Central memory CD8-positive, alpha-beta T cell (primary cell): ENCODE measurements around the gene POLR2C.

ENCODE experiments used
- ATAC-seq: fragments of 150-1000 bp; cut with Tn5 transposase; replicated peaks from 2 replicates; pipeline ENCODE4 v1.10.0; 2022; ENCODE audit warnings: mild to moderate bottlenecking, moderate FRiP score, moderate number of reproducible peaks; ENCODE audit not compliant: poor library complexity, severe bottlenecking; ENCODE audit errors: extremely low read depth
- DNase-seq, 2 donors: peaks; one replicate each; pipeline ENCODE4 v3.0.0; 2021; ENCODE audit warnings: low spot score in 2 of 2
- H3K27ac Mint-ChIP-seq: one replicate; pipeline ENCODE4 v1.8.0; 2022; ENCODE audit warnings: low read depth, mild to moderate bottlenecking, moderate library complexity, mixed read lengths
- H3K27me3 Mint-ChIP-seq: one replicate; pipeline ENCODE4 v1.8.0; 2022; ENCODE audit warnings: mixed read lengths
- H3K36me3 Mint-ChIP-seq: one replicate; pipeline ENCODE4 v1.8.0; 2022; ENCODE audit warnings: mild to moderate bottlenecking, moderate library complexity, mixed read lengths; ENCODE audit not compliant: insufficient read depth
- H3K4me1 Mint-ChIP-seq: one replicate; pipeline ENCODE4 v1.8.0; 2022; ENCODE audit warnings: mixed read lengths
- H3K4me3 Mint-ChIP-seq: one replicate; pipeline ENCODE4 v1.8.0; 2022; ENCODE audit warnings: mild to moderate bottlenecking, moderate library complexity, mixed read lengths
- H3K9me3 Mint-ChIP-seq: one replicate; pipeline ENCODE4 v1.8.0; 2022; ENCODE audit warnings: mixed read lengths

The POLR2C gene

DNA sequence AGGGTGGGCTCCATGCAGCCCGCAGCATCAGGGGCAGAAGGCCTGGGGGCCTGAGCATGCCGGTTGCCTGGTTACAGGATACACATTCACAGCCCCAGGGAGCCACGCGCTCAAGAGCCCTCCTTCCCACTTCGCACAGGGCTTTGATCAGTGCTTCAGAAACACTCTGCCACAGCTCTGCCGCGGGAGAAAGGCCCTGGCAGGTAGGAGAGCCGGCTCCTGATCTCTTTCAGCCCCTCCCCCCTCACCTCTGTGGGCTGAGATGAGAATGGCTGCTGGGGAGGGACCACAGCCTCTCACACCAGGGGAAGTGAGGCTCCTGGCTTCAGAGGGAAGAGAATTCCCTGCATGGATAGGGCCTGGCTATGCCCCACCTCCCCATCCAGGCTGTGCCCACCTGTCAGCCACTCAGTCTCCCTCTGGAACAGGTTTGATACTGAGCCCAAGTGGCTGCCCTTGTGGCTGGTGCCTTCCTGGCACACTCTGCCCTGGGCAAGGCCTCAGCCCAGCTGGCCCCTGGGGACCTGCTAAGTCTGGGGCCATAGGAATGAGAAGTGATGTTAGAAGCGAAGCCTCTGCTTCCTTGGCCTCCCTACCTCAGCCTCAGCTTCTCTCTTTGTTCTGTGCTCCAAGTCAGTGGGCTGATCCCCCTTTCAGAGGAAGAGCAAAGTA is 15.2 kb downstream of the POLR2C start:
- H3K4me3 Mint-ChIP-seq = no peak overlapping the region
- no peaks in the 10 kb centered on the region for H3K9me3 Mint-ChIP-seq
- H3K4me1 Mint-ChIP-seq = peaks cover 11% of the 10 kb centered on the region
- DNase-seq (no peak), ATAC-seq (no peak)
- H3K27me3 Mint-ChIP-seq = no peaks in the 10 kb centered on the region
- no peak overlapping the region for H3K27ac Mint-ChIP-seq
- peaks cover 12% of the 10 kb centered on the region for H3K36me3 Mint-ChIP-seq

DNA sequence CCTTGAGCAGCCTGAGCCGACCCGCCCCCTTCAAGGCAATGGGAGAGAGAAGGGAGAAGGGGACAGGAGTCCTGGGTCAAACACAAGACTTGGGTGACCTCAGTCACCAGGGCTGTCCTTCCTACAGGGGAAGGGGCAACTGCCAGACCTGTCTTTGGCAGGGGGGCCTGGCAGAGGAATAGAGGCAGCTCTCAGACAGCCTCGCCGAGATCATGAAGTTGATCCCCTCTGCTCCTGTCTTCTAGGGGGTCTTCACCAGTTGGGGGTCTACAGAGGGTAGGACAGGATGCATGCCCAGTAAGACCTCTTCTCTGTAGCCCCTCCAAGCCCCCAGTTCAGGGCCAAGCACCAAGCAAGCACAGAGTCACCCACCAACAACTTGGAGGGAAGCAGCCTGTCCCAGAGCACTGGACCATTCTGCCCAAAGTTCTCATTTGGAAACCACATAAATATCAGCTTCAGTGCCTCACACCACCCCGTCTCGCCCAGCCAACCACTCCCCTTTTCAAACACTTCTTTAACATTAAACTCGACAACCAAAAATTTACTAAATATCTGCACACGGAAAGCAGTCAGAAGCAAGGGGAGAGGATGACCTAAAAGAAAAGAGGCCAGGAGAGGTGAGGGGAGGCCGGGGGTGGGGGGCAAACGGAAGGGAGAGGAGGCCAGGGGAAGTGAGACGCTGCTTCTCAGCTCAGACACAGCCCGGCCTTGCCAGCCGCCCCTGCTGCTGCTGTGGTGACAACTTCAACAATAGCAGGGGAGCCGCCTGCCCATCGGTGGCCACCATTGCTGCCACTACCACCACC is 16.1 kb downstream of the POLR2C start:
- Mint-ChIP-seq H3K27ac (no peak overlapping the region), H3K36me3 (peaks cover 10% of the 10 kb centered on the region), H3K4me1 (peaks cover 11% of the 10 kb centered on the region), H3K9me3 (no peaks in the 10 kb centered on the region), H3K27me3 (no peaks in the 10 kb centered on the region), H3K4me3 (no peak overlapping the region)
- DNase-seq = no peak
- no peak for ATAC-seq

DNA sequence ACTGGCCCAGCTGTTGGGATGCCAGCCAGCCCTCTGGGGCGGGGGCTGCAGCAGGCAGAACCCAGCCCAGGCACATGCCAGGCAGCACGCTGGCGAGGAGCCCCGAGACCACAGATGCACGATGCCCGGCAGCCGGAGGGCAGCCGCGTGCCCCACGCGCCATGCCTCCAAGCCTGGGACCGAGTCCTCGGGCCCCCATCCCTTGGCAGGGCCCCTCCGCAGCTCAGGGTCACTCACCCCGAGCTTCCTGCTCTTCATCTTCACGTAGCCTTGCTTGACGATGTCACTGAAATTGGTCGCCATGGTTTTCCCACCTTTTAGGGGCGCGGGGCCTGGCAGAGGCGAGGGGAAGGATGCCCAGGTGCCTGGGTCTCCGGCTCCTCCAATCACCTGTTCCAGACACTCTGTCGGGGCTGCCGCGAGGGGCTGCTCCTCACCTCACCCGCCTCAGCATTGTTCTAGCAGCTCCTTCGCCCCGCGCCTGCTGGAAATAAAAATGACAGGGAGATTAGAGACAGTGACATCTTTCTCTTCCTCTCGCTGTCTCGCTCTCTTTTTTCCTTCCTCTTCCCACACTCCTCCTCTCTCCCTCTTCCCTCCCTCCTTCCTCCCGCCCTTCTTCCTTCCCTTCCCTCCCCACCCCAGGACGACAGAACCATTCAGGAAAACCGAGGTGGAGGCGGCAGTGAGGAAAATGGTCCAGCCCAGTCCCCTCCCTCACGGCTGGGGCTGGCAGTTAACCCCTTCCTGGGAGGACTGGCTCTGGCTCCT is 16.9 kb downstream of the POLR2C start:
- Mint-ChIP-seq H3K9me3 (no peaks in the 10 kb centered on the region), H3K27ac (no peak overlapping the region), H3K27me3 (no peaks in the 10 kb centered on the region)

DNA sequence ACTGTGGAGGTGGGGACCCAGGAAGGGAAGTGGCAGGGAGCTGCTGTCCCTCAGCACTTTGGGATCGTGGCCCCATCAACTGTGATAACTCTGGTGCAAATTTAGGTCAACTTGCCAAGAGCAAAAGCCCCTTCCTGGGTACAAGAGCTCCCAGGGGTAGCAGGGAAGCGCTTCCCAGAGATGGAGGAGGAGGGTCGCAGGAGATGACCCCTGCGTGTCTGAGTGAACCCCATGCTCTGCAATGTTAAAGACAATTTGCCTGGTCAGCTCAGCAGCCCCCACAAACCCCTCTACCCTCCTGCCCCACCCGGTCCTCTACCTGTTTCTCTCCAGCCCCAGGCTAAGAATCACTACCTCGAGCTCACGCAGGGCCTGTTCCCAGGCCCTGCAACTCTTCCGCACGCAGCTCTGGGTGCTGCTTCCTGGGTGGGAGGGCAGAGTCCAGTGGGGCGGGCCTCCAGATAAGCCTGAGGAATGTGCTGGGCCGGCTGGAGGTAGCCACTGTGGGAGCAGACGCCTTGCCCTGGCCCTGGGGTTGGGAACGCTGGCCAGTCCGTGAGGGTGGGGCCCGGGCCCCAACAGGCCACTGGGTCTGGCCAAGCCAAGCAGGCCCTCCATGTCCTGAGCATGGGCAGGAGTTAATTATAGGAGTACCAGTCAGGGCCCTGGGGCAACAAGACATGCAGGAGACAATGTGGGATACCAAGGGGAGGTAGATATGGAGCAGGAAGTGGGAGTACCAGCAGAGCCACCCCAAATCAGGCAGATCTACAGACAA is 17.7 kb downstream of the POLR2C start:
- Mint-ChIP-seq H3K27me3 (no peaks in the 10 kb centered on the region), H3K9me3 (no peaks in the 10 kb centered on the region), H3K36me3 (peaks cover 3% of the 10 kb centered on the region), H3K27ac (no peak overlapping the region), H3K4me3 (no peak overlapping the region), H3K4me1 (peaks cover 19% of the 10 kb centered on the region)
- no peak for DNase-seq
- no peak for ATAC-seq

More for the DNA sequence above, 16.9 kb downstream of the POLR2C start:
- Mint-ChIP-seq H3K36me3 (peaks cover 6% of the 10 kb centered on the region), H3K4me1 (peaks cover 12% of the 10 kb centered on the region), H3K4me3 (no peak overlapping the region)
- no peak for DNase-seq
- no peak for ATAC-seq

DNA sequence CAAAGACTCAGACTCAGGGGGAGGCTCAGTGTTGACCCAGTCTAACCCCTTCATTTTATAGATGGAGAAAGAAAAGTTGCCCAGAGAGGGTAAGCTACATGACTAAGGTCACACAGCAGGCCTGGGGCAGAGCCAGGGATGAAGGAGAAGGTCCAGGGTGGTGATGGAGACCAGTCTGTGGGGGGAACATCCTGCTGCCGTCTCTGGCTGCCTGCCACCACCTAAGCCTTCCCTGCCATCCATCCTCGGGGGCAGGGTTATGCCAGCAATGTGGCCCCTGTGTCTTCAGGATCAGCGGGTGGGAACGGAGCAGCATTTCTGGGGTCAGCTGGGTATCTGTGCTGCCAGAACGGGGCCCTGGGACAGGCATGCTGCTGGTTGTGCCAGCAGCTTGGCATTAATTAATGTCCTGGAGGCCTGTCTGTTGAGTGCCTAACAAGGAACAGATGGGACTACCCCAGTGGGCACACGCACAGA is 18.3 kb downstream of the POLR2C start:
- DNase-seq = no peak
- Mint-ChIP-seq H3K27me3 (no peaks in the 10 kb centered on the region), H3K27ac (no peak overlapping the region), H3K36me3 (peaks cover 6% of the 10 kb centered on the region), H3K9me3 (no peaks in the 10 kb centered on the region), H3K4me1 (peaks cover 25% of the 10 kb centered on the region), H3K4me3 (no peak overlapping the region)
- ATAC-seq = no peak

DNA sequence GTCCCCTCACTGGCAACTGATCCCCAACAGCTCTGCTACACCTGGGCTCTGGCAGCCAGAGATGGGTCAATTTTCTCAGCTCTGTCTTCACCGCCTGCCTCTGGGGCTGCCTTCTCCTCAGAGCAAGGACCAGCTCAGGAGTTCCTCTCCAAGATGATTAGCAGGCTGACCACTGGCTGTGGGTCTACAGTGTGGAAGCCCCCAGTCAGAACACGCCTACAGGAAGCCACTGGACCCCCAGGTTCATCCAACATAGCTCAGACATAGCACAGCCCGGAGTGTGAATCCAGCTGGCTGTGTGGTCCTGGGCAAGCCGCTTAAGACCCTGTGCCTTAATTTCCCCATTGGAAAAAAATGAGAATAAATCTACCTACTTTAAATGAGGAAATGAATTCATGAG is 18.9 kb downstream of the POLR2C start:
- no peaks in the 10 kb centered on the region for H3K9me3 Mint-ChIP-seq
- ATAC-seq (no peak), DNase-seq (no peak)
- H3K36me3 Mint-ChIP-seq = peaks cover 6% of the 10 kb centered on the region
- peaks cover 22% of the 10 kb centered on the region for H3K4me1 Mint-ChIP-seq
- no peaks in the 10 kb centered on the region for H3K27me3 Mint-ChIP-seq
- no peak overlapping the region for H3K4me3 Mint-ChIP-seq
- H3K27ac Mint-ChIP-seq = no peak overlapping the region

DNA sequence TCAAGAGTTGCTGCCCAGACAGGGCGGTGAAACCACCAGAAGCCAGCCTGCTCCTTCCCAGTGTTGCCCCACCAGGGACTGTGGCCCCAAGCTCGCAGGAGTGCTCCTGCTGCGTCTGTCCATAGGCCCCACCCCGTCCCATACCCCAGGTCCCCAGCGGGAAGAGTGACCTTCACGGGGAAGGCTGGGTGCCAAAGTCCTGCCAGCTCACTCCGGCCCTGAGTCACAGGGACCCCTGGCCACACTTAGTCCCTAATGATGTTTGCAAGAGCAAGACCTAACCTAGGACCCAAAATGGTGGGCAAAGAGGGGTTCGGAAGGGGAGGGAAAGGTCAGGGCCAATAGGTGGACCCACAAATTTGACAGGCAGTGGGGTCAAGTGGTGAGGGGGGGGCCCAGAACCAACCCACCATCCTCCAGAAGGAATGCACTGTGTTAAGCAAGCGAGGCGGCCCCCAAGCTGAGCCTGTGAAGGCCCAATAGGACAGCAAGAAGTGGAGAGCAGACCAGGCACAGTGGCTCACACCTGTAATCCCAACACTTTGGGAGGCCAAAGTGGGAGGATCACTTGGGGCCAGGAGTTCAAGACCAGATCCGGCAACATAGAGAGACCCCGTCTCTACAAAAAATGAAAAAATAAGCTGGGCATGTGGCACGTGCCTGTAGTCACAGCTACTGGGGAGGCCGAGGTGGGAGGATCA is 20.5 kb downstream of the POLR2C start:
- Mint-ChIP-seq H3K27me3 (no peaks in the 10 kb centered on the region), H3K4me1 (peaks cover 24% of the 10 kb centered on the region), H3K4me3 (no peak overlapping the region), H3K9me3 (no peaks in the 10 kb centered on the region), H3K27ac (no peak overlapping the region), H3K36me3 (peaks cover 7% of the 10 kb centered on the region)
- DNase-seq = no peak
- no peak for ATAC-seq

DNA sequence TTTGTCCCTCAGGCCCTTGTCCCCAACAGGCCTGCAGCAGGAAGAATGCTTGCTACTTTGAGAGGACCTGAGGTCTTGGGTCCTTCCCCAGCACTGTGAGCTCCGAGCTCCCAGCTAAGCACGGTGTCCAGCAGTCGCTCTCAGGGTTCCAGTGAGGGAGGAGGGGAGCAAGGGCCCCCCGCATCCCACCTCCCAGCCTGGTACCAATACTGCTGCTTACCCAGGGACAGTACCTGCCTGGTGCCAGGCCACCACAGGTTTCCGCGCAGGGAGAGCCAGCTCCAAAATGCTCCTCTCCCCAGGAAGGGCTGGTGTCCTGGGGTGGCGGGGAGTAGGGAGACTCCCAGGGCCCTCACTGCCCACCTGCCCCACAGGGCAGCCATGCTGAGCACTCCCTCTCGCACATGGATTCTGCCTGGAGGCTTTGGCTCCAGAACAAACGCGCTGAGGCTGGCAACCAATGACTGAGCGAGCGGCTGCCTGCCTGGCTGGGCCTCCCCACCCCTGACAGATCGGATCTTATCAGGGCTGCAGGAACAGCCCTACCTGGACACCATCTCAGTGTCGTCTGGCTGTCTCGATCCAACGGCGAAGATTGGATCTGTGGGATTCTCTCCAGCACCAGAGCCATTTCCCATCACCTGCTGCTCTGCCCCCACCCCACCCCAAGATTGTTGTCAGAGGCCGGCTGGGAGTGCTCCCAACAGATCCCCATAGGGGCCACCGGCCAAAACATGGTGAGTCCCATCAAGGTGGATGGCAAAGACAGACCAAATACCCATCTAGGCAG is 21.4 kb downstream of the POLR2C start:
- DNase-seq (no peak), ATAC-seq (no peak)
- H3K36me3 Mint-ChIP-seq = peaks cover 7% of the 10 kb centered on the region
- no peak overlapping the region for H3K27ac Mint-ChIP-seq
- peaks cover 24% of the 10 kb centered on the region for H3K4me1 Mint-ChIP-seq
- H3K4me3 Mint-ChIP-seq = no peak overlapping the region
- H3K9me3 Mint-ChIP-seq = no peaks in the 10 kb centered on the region
- no peaks in the 10 kb centered on the region for H3K27me3 Mint-ChIP-seq

DNA sequence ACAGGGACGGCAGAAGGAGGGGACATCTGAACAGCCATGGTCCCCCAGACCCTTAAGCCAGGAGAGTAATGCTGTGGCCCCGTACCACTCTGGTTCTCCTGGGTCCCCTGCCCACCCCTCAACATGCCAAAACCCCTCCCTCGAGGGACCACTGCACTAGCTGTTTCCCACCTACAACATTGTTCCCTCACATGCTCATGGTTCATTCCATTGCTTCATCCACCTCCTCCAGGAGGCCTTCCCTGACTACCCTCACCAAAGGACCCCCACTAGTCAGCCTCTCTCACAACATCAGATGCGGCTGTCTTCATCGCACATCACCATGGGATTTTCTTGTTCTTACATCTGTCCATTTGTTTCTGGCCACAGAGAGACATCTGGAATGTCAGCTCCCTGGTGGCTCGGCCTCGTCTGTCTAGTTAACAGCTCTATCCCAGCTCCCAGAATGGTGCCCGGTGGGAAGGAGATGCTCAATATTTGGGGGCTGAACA is 22.1 kb downstream of the POLR2C start:
- H3K4me3 Mint-ChIP-seq = no peak overlapping the region

DNA sequence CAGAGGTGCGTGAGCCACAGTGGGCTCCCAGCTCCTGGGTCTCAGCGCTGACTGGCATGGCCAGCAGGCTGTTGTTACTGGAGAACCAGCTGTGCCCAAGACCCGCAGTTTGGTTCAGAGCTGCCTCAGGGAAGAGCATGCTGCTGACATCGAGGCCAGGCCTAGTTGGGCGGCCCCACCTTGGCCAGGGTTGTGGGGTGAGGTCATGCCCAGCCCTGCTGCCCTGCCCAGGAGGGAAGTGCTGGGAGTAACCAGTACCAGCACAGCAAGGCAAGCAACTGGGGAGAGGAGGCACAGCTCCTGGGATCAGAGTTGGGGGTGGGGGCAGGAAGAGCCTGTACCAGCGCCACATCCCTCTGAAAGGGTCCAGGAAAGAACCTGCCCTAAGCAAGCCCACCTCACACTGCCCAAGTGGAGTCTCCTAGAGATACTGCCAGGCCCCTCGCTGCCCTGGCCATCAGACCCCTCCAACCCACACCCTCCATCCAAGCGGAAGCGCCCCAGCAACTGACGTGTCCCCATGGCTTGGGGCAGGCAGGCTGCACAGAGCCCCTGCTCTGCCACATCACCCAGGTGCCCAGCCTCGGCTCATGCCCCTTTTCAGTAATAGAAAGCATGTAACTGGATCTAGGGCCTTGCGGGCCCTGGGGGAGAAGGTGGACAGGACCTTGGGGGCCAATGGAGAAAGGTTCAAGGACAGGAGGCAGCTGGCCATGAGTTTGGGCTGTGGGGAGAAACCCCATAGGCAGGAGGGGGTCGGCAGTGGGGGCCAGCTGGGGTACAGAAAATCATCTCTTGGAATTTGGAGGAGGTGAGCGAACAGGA is 22.8 kb downstream of the POLR2C start:
- no peak for ATAC-seq

More for the DNA sequence above, 22.1 kb downstream of the POLR2C start:
- no peak for ATAC-seq
- no peaks in the 10 kb centered on the region for H3K9me3 Mint-ChIP-seq
- H3K27ac Mint-ChIP-seq = no peak overlapping the region
- DNase-seq = no peak
- peaks cover 7% of the 10 kb centered on the region for H3K36me3 Mint-ChIP-seq
- no peaks in the 10 kb centered on the region for H3K27me3 Mint-ChIP-seq
- H3K4me1 Mint-ChIP-seq = peaks cover 24% of the 10 kb centered on the region

More for the DNA sequence above, 22.8 kb downstream of the POLR2C start:
- H3K27ac Mint-ChIP-seq = peak overlapping the region; percentile 93
- H3K4me1 Mint-ChIP-seq = peaks cover 24% of the 10 kb centered on the region
- no peaks in the 10 kb centered on the region for H3K9me3 Mint-ChIP-seq
- DNase-seq = no peak
- peak overlapping the region; percentile 92 for H3K4me3 Mint-ChIP-seq
- H3K36me3 Mint-ChIP-seq = peaks cover 7% of the 10 kb centered on the region
- no peaks in the 10 kb centered on the region for H3K27me3 Mint-ChIP-seq
